D721Med (cell line): ENCODE data around the gene DRG1.

Experiments used
- DNase-seq: peaks from one replicate; pipeline ENCODE4 v3.0.0; 2011; ENCODE audit warnings: low spot score; ENCODE audit not compliant: insufficient read length
- FAIRE-seq: peaks from 2 replicates; lab custom pipeline; 2011; peaks lifted over from hg19 to GRCh38; lab: Jason Lieb, UNC
- CTCF ChIP-seq: IDR thresholded peaks from 2 replicates; pipeline ENCODE4 v1.5.1; 2012; ENCODE audit warnings: mild to moderate bottlenecking, control low read depth; ENCODE audit not compliant: insufficient read depth; ENCODE audit errors: missing control alignments

DRG1 gene

GRCh38 chr22:31441652-31442051 is 42.2 kb downstream of the DRG1 start:
- DNase-seq (no peak), FAIRE-seq (no peak)
- TF ChIP-seq CTCF, result no peak

GRCh38 chr22:31442768-31443489 is 43.5 kb downstream of the DRG1 start:
- no peak for DNase-seq
- FAIRE-seq, result no peak
- no peak for TF ChIP-seq CTCF

GRCh38 chr22:31443516-31443915 is 44.1 kb downstream of the DRG1 start:
- DNase-seq (no peak), FAIRE-seq (no peak)
- no peak for TF ChIP-seq CTCF

- no peak for FAIRE-seq
- no peak for DNase-seq
- no peak for TF ChIP-seq CTCF
Measured at GRCh38 chr22:31445642-31446041, 46.2 kb downstream of the DRG1 start.

GRCh38 chr22:31446208-31446607 is 46.8 kb downstream of the DRG1 start:
- no peak for DNase-seq
- TF ChIP-seq CTCF, result no peak
- no peak for FAIRE-seq

GRCh38 chr22:31446767-31447166 is 47.4 kb downstream of the DRG1 start:
- no peak for FAIRE-seq
- TF ChIP-seq CTCF, result no peak
- DNase-seq, result no peak

GRCh38 chr22:31447337-31447736 is 47.9 kb downstream of the DRG1 start:
- DNase-seq, result no peak
- TF ChIP-seq CTCF, result no peak

More at GRCh38 chr22:31447337-31447736, 47.9 kb downstream of the DRG1 start:
- no peak for FAIRE-seq
